HepG2 (cell line): ENCODE measurements around the gene CNNM3. TPM values are rescaled to one million over a fixed set of nuclear protein-coding genes. Genes with fewer than 3 reads are reported as not detected.

ENCODE experiments used
- AHDC1 ChIP-seq: sonication (generic); formaldehyde crosslinking; IDR thresholded peaks from 2 replicates; pipeline ENCODE4 v1.5.1; 2020; ENCODE audit warnings: mild to moderate bottlenecking, missing genetic modification reagents, borderline replicate concordance
- ELF4 ChIP-seq: sonication (generic); formaldehyde crosslinking; IDR thresholded peaks from 2 replicates; pipeline ENCODE4 v1.5.0; 2020; ENCODE audit warnings: missing genetic modification reagents, mild to moderate bottlenecking, moderate library complexity, borderline replicate concordance
- GLI4 ChIP-seq: sonication (generic); formaldehyde crosslinking; IDR thresholded peaks from 2 replicates; pipeline ENCODE4 v1.5.1; 2020; ENCODE audit warnings: missing genetic modification reagents, mild to moderate bottlenecking, moderate library complexity, borderline replicate concordance
- KLF6 ChIP-seq: IDR thresholded peaks from 2 replicates; pipeline ENCODE4 v1.8.0; 2016; ENCODE audit warnings: missing biosample characterization, missing genetic modification reagents
- NFIC ChIP-seq: IDR thresholded peaks from 2 replicates; pipeline ENCODE4 v1.6.1; 2012; ENCODE audit warnings: mild to moderate bottlenecking, low read length, inconsistent platforms
- PBX2 ChIP-seq: IDR thresholded peaks from 2 replicates; pipeline ENCODE4 v1.6.1; 2016; ENCODE audit warnings: control low read depth
- POLR2A ChIP-seq, 2 experiments: IDR thresholded peaks; 2 replicates each; pipeline ENCODE4 v1.6.1; 2011; ENCODE audit warnings: low read depth in 2 of 2, low read length in 2 of 2, mild to moderate bottlenecking in 1 of 2, moderate library complexity in 1 of 2; ENCODE audit not compliant: insufficient read depth in 1 of 2
- SMARCC2 ChIP-seq: fragments of 450-650 bp; IDR thresholded peaks from 2 replicates; pipeline ENCODE4 v1.6.1; 2017; ENCODE audit warnings: antibody characterized with exemption, mild to moderate bottlenecking
- SMC3 ChIP-seq: IDR thresholded peaks from 2 replicates; pipeline ENCODE4 v1.6.1; 2011; ENCODE audit warnings: low read length, improper control_type of control experiment
- TOE1 ChIP-seq: sonication (generic); formaldehyde crosslinking; IDR thresholded peaks from 2 replicates; pipeline ENCODE4 v1.4.0; 2020; ENCODE audit warnings: mild to moderate bottlenecking, missing genetic modification reagents
- TRIM24 ChIP-seq: sonication (generic); formaldehyde crosslinking; IDR thresholded peaks from 2 replicates; pipeline ENCODE4 v1.8.0; 2022; ENCODE audit warnings: mild to moderate bottlenecking, missing genetic modification reagents
- ZGPAT ChIP-seq: IDR thresholded peaks from 2 replicates; pipeline ENCODE4 v1.6.1; 2016; ENCODE audit warnings: mild to moderate bottlenecking
- ZNF143 ChIP-seq: sonication (generic); formaldehyde crosslinking; IDR thresholded peaks from 2 replicates; pipeline ENCODE4 v1.4.0; 2020; ENCODE audit warnings: missing genetic modification reagents
- ZNF331 ChIP-seq: sonication (generic); formaldehyde crosslinking; IDR thresholded peaks from 2 replicates; pipeline ENCODE4 v1.4.0; 2020; ENCODE audit warnings: missing genetic modification reagents
- ZNF354B ChIP-seq: sonication (generic); formaldehyde crosslinking; IDR thresholded peaks from 2 replicates; pipeline ENCODE4 v1.8.0; 2022; ENCODE audit warnings: mild to moderate bottlenecking, missing genetic modification reagents
- ZNF580 ChIP-seq: IDR thresholded peaks from 2 replicates; pipeline ENCODE4 v1.6.1; 2016; ENCODE audit warnings: low read depth, borderline replicate concordance
- ZNF678 ChIP-seq: sonication (generic); formaldehyde crosslinking; IDR thresholded peaks from 2 replicates; pipeline ENCODE4 v1.4.0; 2020; ENCODE audit warnings: mild to moderate bottlenecking, missing genetic modification reagents
- ZNF691 ChIP-seq: sonication (generic); formaldehyde crosslinking; IDR thresholded peaks from 2 replicates; pipeline ENCODE4 v1.4.0; 2020; ENCODE audit warnings: missing genetic modification reagents, low read depth, mild to moderate bottlenecking, borderline replicate concordance
- ZNF790 ChIP-seq: sonication (generic); formaldehyde crosslinking; IDR thresholded peaks from 2 replicates; pipeline ENCODE4 v1.8.0; 2022; ENCODE audit warnings: missing genetic modification reagents, mild to moderate bottlenecking, borderline replicate concordance
- polyA plus RNA-seq, 8 experiments: library from polyadenylated mRNA; depleted of rRNA in 3 of 8; stranded (reverse) in 7 of 8; unstranded in 1 of 8; fragments of >200 nt; fragmentation: Illumina TruSeq in 4 of 8; extraction: Trizol in 4 of 8; gene quantifications; 2 replicates each; pipeline versions ENCODE4 v1.2.1 to v1.2.3, GENCODE V29; 2011 to 2016; ENCODE audit warnings: low read depth in 4 of 8, missing spikeins in 1 of 8, mixed read lengths in 1 of 8; ENCODE audit not compliant: insufficient read depth in 1 of 8
- total RNA-seq, 5 experiments: library from RNA; depleted of rRNA; stranded (reverse); fragments of >200 nt; fragmentation: Illumina TruSeq; extraction: Trizol; gene quantifications; 2 replicates each; pipeline ENCODE4 v1.2.3, GENCODE V29; 2016; ENCODE audit warnings: low read depth in 1 of 5

Gene CNNM3
- total and polyA plus RNA-seq, 2 of the 13 experiments (the other 11 are each of a cell fraction or from before 2014, with no cell fraction given), result 21.2 to 27.9 TPM

GRCh38 chr2:96857667-96858372 is 41.8 kb downstream of the CNNM3 start, which contains the start of gene ANKRD39 (continued):
- TF ChIP-seq PBX2 (no peak; the same call in 1 of the 2 replicates), SMC3 (peak; percentile 49; the same call in 1 of the 2 replicates), ZNF580 (peak; percentile 71), TOE1 (no peak; the same call in 1 of the 2 replicates), NFIC (no peak), ZNF143 (no peak), ELF4 (CRISPR knock-in tag) (no peak; the same call in 1 of the 2 replicates), KLF6 (CRISPR knock-in tag) (peak; percentile 89), TRIM24 (CRISPR knock-in tag) (no peak), ZNF691 (peak; percentile 95), ZNF354B (no peak), ZNF678 (CRISPR knock-in tag) (peak; percentile 87; the same call in 1 of the 2 replicates), ZNF331 (CRISPR knock-in tag) (peak; percentile 59; the same call in 1 of the 2 replicates), POLR2A (IDR thresholded peaks at IDR 0.05; ENCODE audit: insufficient read depth in 1 of 2, low read depth in 2 of 2, low read length in 2 of 2) (peak in 1 of 2 experiments; percentile 83; a peak in 2 of 4 replicates), AHDC1 (CRISPR knock-in tag) (0 out of 2 replicates have a peak, but pooled peaks have one; percentile 5), SMARCC2 (no peak), GLI4 (peak; percentile 93; the same call in 1 of the 2 replicates), ZGPAT (CRISPR knock-in tag) (peak; percentile 84), ZNF790 (CRISPR knock-in tag) (peak; percentile 90; the same call in 1 of the 2 replicates)
